Activated CD8-positive, alpha-beta memory T cell treated with anti-CD3 and anti-CD28 coated beads, Interleukin-2, amount 50 U/mL, for 48 hours (primary cell): ENCODE results near the gene ABAT.

Source experiments
- DNase-seq: peaks from one replicate; pipeline ENCODE4 v3.0.0-alpha.2; 2020

The ABAT gene

GRCh38 chr16:8674413-8675022, at the start of gene ABAT:
TSS of gene ABAT (plus strand) at chr16:8674617. CDS start at chr16:8735740, 61,123 bp downstream.
- peak; percentile 94 for DNase-seq

GRCh38 chr16:8625491-8626087, 48.8 kb upstream of the ABAT start:
- DNase-seq = no peak

- no peak for DNase-seq
Observed at GRCh38 chr16:8626946-8627345, 47.5 kb upstream of the ABAT start.

GRCh38 chr16:8627456-8627855, 47.0 kb upstream of the ABAT start:
- no peak for DNase-seq

GRCh38 chr16:8628981-8629725, 45.3 kb upstream of the ABAT start:
- no peak for DNase-seq

- DNase-seq = no peak
Observed at GRCh38 chr16:8630255-8630953, 44.0 kb upstream of the ABAT start.

- DNase-seq = no peak
Observed at GRCh38 chr16:8631373-8631772, 43.0 kb upstream of the ABAT start.

GRCh38 chr16:8631818-8632465, 42.5 kb upstream of the ABAT start:
- no peak for DNase-seq

- DNase-seq = no peak
Observed at GRCh38 chr16:8632675-8633182, 41.7 kb upstream of the ABAT start.

GRCh38 chr16:8634991-8635736, 39.3 kb upstream of the ABAT start:
- DNase-seq = no peak

- DNase-seq = no peak
Observed at GRCh38 chr16:8639694-8640093, 34.7 kb upstream of the ABAT start.

GRCh38 chr16:8641671-8642070, 32.7 kb upstream of the ABAT start:
- no peak for DNase-seq

GRCh38 chr16:8642146-8642545, 32.3 kb upstream of the ABAT start:
- DNase-seq = no peak

- DNase-seq = no peak
Observed at GRCh38 chr16:8644211-8645140, 29.9 kb upstream of the ABAT start.

- DNase-seq = no peak
Observed at GRCh38 chr16:8645141-8645521, 29.3 kb upstream of the ABAT start.

- DNase-seq = no peak
Observed at GRCh38 chr16:8645831-8646230, 28.6 kb upstream of the ABAT start.

GRCh38 chr16:8646326-8647053, 27.9 kb upstream of the ABAT start:
- DNase-seq = no peak

GRCh38 chr16:8647721-8648318, 26.6 kb upstream of the ABAT start:
- no peak for DNase-seq

GRCh38 chr16:8648877-8649276, 25.5 kb upstream of the ABAT start:
- DNase-seq = no peak
